ENCODE measurements around the gene PLCH2. TPM values are rescaled to one million over a fixed set of nuclear protein-coding genes. Genes with fewer than 3 reads are reported as not detected.

Gene PLCH2
- total and polyA plus RNA-seq, 2 donors (not counting 1 experiment from before 2014, with no cell fraction given), result 20.0 to 34.9 TPM

DNA sequence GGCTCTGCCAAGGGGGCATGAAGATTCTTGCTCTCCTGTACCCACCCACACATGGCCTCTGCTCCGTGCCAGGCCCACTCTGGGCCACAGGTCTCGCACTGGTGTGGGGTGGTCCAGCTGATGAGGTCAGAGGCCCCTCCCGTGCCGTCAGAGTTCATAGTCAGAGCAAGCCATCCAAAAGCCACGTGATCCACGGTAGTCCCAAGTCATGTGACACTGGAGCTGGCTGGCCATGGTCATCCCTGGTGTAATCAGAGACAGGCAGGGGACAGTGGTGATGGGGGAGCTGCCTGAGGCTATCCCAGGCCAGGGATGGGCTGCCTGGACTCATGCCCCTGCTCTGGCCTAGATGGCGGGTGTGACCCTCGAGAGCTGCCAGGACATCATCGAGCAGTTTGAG lies 10.5 kb downstream of the PLCH2 start:
- no peak for TF ChIP-seq CTCF (IDR thresholded peaks at IDR 0.05)
- no peak for TF ChIP-seq EZH2 (IDR thresholded peaks at IDR 0.05; ENCODE audit: borderline replicate concordance, insufficient read depth, low read depth, low read length, poor library complexity, severe bottlenecking)
- ATAC-seq (ENCODE audit: low read depth), result no peak

DNA sequence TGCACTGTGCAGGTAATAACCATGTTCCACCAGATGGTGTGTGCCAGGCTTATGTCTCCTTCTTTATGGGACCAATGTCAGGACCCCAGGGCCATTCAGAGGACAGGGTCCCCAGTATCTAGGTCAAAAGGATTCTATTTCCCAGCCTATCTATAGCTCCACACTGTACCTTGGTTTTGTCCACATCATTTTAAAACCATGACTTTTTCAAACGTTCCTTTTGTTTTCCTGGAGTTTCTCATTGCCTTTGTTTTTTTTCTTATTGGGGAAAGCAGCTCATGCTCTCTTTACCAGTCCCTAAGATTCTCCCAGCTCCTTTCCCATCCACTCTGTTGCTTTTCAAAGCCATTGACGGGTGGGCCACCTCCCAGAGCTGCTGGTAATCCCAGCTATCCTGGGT lies 12.6 kb downstream of the PLCH2 start:
- WGBS (ENCODE audit: insufficient coverage), result 100% methylated on average over 2 of the region's 2 CpGs
- H3K27ac Mint-ChIP-seq, result no peak overlapping the region
- H3K4me1 Mint-ChIP-seq, result peaks cover 12% of the 10 kb centered on the region
- H3K9ac ChIP-seq (ENCODE audit: low read length), result no peak overlapping the region
- intact Hi-C loops (cut with micrococcal nuclease), result no loop called here
- no peak for DNase-seq
- H3K4me2 ChIP-seq (replicated peaks; ENCODE audit: low read depth, low read length, poor library complexity, severe bottlenecking), result no peak overlapping the region
- no peaks in the 10 kb centered on the region for H3K79me2 ChIP-seq (ENCODE audit: control insufficient read depth, insufficient read depth, low read length)
- H3K4me3 Mint-ChIP-seq, result no peak overlapping the region
- TF ChIP-seq CTCF (IDR thresholded peaks at IDR 0.05), result no peak
- no peak for TF ChIP-seq EZH2 (IDR thresholded peaks at IDR 0.05; ENCODE audit: borderline replicate concordance, insufficient read depth, low read depth, low read length, poor library complexity, severe bottlenecking)
- no peaks in the 10 kb centered on the region for H3K36me3 ChIP-seq (replicated peaks in 1 of 2; ENCODE audit: control extremely low read depth in 1 of 2, control insufficient read depth in 1 of 2, extremely low read depth in 1 of 2, insufficient read depth in 2 of 2, low read length in 1 of 2)
- H3K4me1 ChIP-seq (ENCODE audit: control insufficient read depth in 2 of 2, insufficient read depth in 2 of 2, low read length in 2 of 2), result peaks cover 6 to 10% of the 10 kb centered on the region in 2 donors
- H3K27me3 Mint-ChIP-seq, result no peaks in the 10 kb centered on the region
- ChIA-PET POLR2A (interaction anchor here (0.5 kb wide), 1 partner anchor 11 kb away, joined by 3 read pairs; no protein-coding TSS in a partner anchor), CTCF (interaction anchor here (1.1 to 1.2 kb wide), 2 partner anchors 10 to 97 kb away, joined by 3 to 4 read pairs; no protein-coding TSS in a partner anchor)
- no peak overlapping the region for H3K4me3 ChIP-seq (ENCODE audit: control extremely low read depth in 1 of 5, extremely low read depth in 1 of 5, insufficient read depth in 1 of 5, low read depth in 2 of 5, low read length in 4 of 5)
- H4K20me1 ChIP-seq (ENCODE audit: control insufficient read depth, insufficient read depth, low read length, poor library complexity, severe bottlenecking), result no peaks in the 10 kb centered on the region
- no peak overlapping the region for H2AFZ ChIP-seq (ENCODE audit: insufficient read depth, low read depth, low read length, poor library complexity, severe bottlenecking)
- ATAC-seq (ENCODE audit: low read depth), result no peak
- peaks cover 0 to 24% (median 11%) of the 10 kb centered on the region in 3 donors for H3K9me3 ChIP-seq (ENCODE audit: control extremely low read depth in 1 of 3, control insufficient read depth in 2 of 3, insufficient read depth in 1 of 3, low read length in 2 of 3)
- no peaks in the 10 kb centered on the region for H3K9me3 Mint-ChIP-seq (ENCODE audit: insufficient read depth)
- H3K27me3 ChIP-seq (replicated peaks in 1 of 4; ENCODE audit: control extremely low read depth in 1 of 4, control insufficient read depth in 3 of 4, insufficient read depth in 4 of 4, low read length in 3 of 4), result no peaks in the 10 kb centered on the region
- H3K27ac ChIP-seq (ENCODE audit: low read length in 2 of 2), result no peak overlapping the region

More for the DNA sequence above, 10.5 kb downstream of the PLCH2 start:
- WGBS (ENCODE audit: insufficient coverage), result 91% methylated on average over 9 of the region's 9 CpGs
- Histone ChIP-seq H3K79me2 (ENCODE audit: control insufficient read depth, insufficient read depth, low read length) (no peaks in the 10 kb centered on the region), H3K27me3 (replicated peaks in 1 of 4; ENCODE audit: control extremely low read depth in 1 of 4, control insufficient read depth in 3 of 4, insufficient read depth in 4 of 4, low read length in 3 of 4) (no peaks in the 10 kb centered on the region), H2AFZ (ENCODE audit: insufficient read depth, low read depth, low read length, poor library complexity, severe bottlenecking) (no peak overlapping the region), H3K4me3 (ENCODE audit: control extremely low read depth in 1 of 5, extremely low read depth in 1 of 5, insufficient read depth in 1 of 5, low read depth in 2 of 5, low read length in 4 of 5) (no peak overlapping the region), H3K36me3 (replicated peaks in 1 of 2; ENCODE audit: control extremely low read depth in 1 of 2, control insufficient read depth in 1 of 2, extremely low read depth in 1 of 2, insufficient read depth in 2 of 2, low read length in 1 of 2) (no peaks in the 10 kb centered on the region), H3K27ac (ENCODE audit: low read length in 2 of 2) (no peak overlapping the region), H3K4me2 (replicated peaks; ENCODE audit: low read depth, low read length, poor library complexity, severe bottlenecking) (no peak overlapping the region), H3K9me3 (ENCODE audit: control extremely low read depth in 1 of 3, control insufficient read depth in 2 of 3, insufficient read depth in 1 of 3, low read length in 2 of 3) (peaks cover 0 to 24% (median 11%) of the 10 kb centered on the region in 3 donors), H3K9ac (ENCODE audit: low read length) (no peak overlapping the region), H4K20me1 (ENCODE audit: control insufficient read depth, insufficient read depth, low read length, poor library complexity, severe bottlenecking) (no peaks in the 10 kb centered on the region), H3K4me1 (ENCODE audit: control insufficient read depth in 2 of 2, insufficient read depth in 2 of 2, low read length in 2 of 2) (peaks cover 0 to 4% of the 10 kb centered on the region in 2 donors)
- DNase-seq, result no peak
- intact Hi-C loops (cut with micrococcal nuclease), result no loop called here
- Mint-ChIP-seq H3K4me1 (peaks cover 4% of the 10 kb centered on the region), H3K27ac (no peak overlapping the region), H3K4me3 (no peak overlapping the region), H3K9me3 (ENCODE audit: insufficient read depth) (no peaks in the 10 kb centered on the region), H3K27me3 (no peaks in the 10 kb centered on the region)
- CTCF ChIA-PET, result no interaction called here
- POLR2A ChIA-PET, result no interaction called here

All from B cell (primary cell).